ENCODE results near the gene FGGY. TPM values are rescaled to one million over a fixed set of nuclear protein-coding genes. Genes with fewer than 3 reads are reported as not detected.
A peak's percentile ranks its signal among the peaks of the same experiment; 100 is the strongest.

The FGGY gene
- total and polyA plus RNA-seq, 11 donors = 7.2 to 42.9 (median 32.0) TPM

- DNase-seq (no peak), ATAC-seq (no peak)
- Histone ChIP-seq H3K27ac (no peak overlapping the region), H3K27me3 (no peaks in the 10 kb centered on the region), H3K9me3 (no peaks in the 10 kb centered on the region), H3K4me1 (peaks cover 6 to 42% (median 24%) of the 10 kb centered on the region in 12 donors), H3K4me3 (no peak overlapping the region), H3K36me3 (no peaks in the 10 kb centered on the region)
- no peak for TF ChIP-seq CTCF (IDR thresholded peaks at IDR 0.05)
- 49 to 93% (median 90%) methylated on average over 1 of the region's 1 CpG for WGBS, 4 donors
- intact Hi-C loops (cut with DNase I) = loop anchor here in 1 of 10 donors (10.0 kb wide), 1 partner anchor 843 kb away; no protein-coding TSS in a partner anchor
These were observed 451.2 kb downstream of the FGGY start for GRCh38 chr1:59748123-59748522.

- no peak for TF ChIP-seq POLR2A (IDR thresholded peaks at IDR 0.05)
- no peak for TF ChIP-seq CTCF (IDR thresholded peaks at IDR 0.05)
- intact Hi-C loops (cut with DNase I) = loop anchor here in 3 of 10 donors (10.0 kb wide), 6 partner anchors 456 to 1236 kb away; partner anchors contain the start of genes FGGY (in 1 of the 3) and JUN (in 1 of the 3)
- Histone ChIP-seq H3K4me1 (peaks cover 0 to 24% (median 8%) of the 10 kb centered on the region in 12 donors), H3K36me3 (no peaks in the 10 kb centered on the region), H3K4me3 (no peak overlapping the region), H3K27ac (peak overlapping the region in 2 of 12 donors; percentile 39 to 81), H3K9me3 (no peaks in the 10 kb centered on the region), H3K27me3 (no peaks in the 10 kb centered on the region)
- WGBS, 4 donors = 46 to 53% (median 52%) methylated on average over 4 of the region's 4 CpGs
- peak in 1 of 5 donors; percentile 42 for DNase-seq
- peak; percentile 29 to 75 (median 68) for ATAC-seq
These were observed 453.6 kb downstream of the FGGY start for GRCh38 chr1:59750328-59751003.

GRCh38 chr1:59751004-59751395, 454.1 kb downstream of the FGGY start:
- TF ChIP-seq CTCF (IDR thresholded peaks at IDR 0.05) = no peak
- no peaks in the 10 kb centered on the region for H3K36me3 ChIP-seq
- peaks cover 0 to 24% (median 8%) of the 10 kb centered on the region in 12 donors for H3K4me1 ChIP-seq
- intact Hi-C loops (cut with DNase I) = loop anchor here in 3 of 10 donors (10.0 kb wide), 6 partner anchors 456 to 1236 kb away; partner anchors contain the start of genes FGGY (in 1 of the 3) and JUN (in 1 of the 3)
- no peak for ATAC-seq
- DNase-seq = no peak
- H3K27ac ChIP-seq = peak overlapping the region in 1 of 12 donors; percentile 81
- no peaks in the 10 kb centered on the region for H3K27me3 ChIP-seq
- WGBS, 4 donors = 71 to 82% (median 77%) methylated on average over 2 of the region's 2 CpGs
- no peaks in the 10 kb centered on the region for H3K9me3 ChIP-seq
- H3K4me3 ChIP-seq = no peak overlapping the region

GRCh38 chr1:59751801-59752200, 454.9 kb downstream of the FGGY start:
- DNase-seq = no peak
- intact Hi-C loops (cut with DNase I) = loop anchor here in 3 of 10 donors (10.0 kb wide), 6 partner anchors 457 to 1237 kb away; partner anchors contain the start of genes FGGY (in 1 of the 3) and JUN (in 1 of the 3)
- H3K27me3 ChIP-seq = no peaks in the 10 kb centered on the region

More at GRCh38 chr1:59751801-59752200, 454.9 kb downstream of the FGGY start:
- no peak overlapping the region for H3K4me3 ChIP-seq
- no peaks in the 10 kb centered on the region for H3K9me3 ChIP-seq
- H3K36me3 ChIP-seq = no peaks in the 10 kb centered on the region
- ATAC-seq = no peak
- no peak overlapping the region for H3K27ac ChIP-seq
- TF ChIP-seq POLR2A (IDR thresholded peaks at IDR 0.05) (no peak), CTCF (IDR thresholded peaks at IDR 0.05) (no peak)
- H3K4me1 ChIP-seq = peaks cover 0 to 24% (median 8%) of the 10 kb centered on the region in 12 donors
- 96 to 99% (median 98%) methylated on average over 2 of the region's 2 CpGs for WGBS, 4 donors
